GM18502 (cell line): ENCODE results near the gene JCAD.
"Not testable (repeated sequence)": the region's sequence is repeated elsewhere in the genome, so short reads cannot be mapped to it uniquely, and the experiment has no call there.

Experiments
- ATAC-seq: cut with Tn5 transposase; IDR thresholded peaks from one replicate; pipeline ENCODE4 v1.9.1; 2021; ENCODE audit warnings: mild to moderate bottlenecking; ENCODE audit not compliant: unreplicated experiment, poor library complexity

Gene JCAD

GRCh38 chr10:29998142-29998808 lies 61.1 kb downstream of the JCAD start:
- peak; percentile 79 for ATAC-seq

- no peak for ATAC-seq
These were observed 64.6 kb downstream of the JCAD start for GRCh38 chr10:29994811-29995210.

- no peak for ATAC-seq
These were observed 66.0 kb downstream of the JCAD start for GRCh38 chr10:29993319-29993915.

GRCh38 chr10:29992914-29993313 lies 66.5 kb downstream of the JCAD start:
- ATAC-seq = no peak

- ATAC-seq = no peak
These were observed 68.0 kb downstream of the JCAD start for GRCh38 chr10:29991382-29991781.

- ATAC-seq = no peak
These were observed 71.9 kb downstream of the JCAD start for GRCh38 chr10:29987471-29987870.

GRCh38 chr10:29982997-29983648 lies 76.3 kb downstream of the JCAD start:
- ATAC-seq = no peak

- no peak for ATAC-seq
These were observed 77.9 kb downstream of the JCAD start for GRCh38 chr10:29981510-29981909.

GRCh38 chr10:29980084-29980483 lies 79.3 kb downstream of the JCAD start:
- no peak for ATAC-seq

- not testable (repeated sequence) for ATAC-seq
These were observed 80.0 kb downstream of the JCAD start for GRCh38 chr10:29979421-29979779.

- no peak for ATAC-seq
These were observed 82.2 kb downstream of the JCAD start for GRCh38 chr10:29977171-29977570.

- no peak for ATAC-seq
These were observed 83.3 kb downstream of the JCAD start for GRCh38 chr10:29976134-29976533.

- ATAC-seq = no peak
These were observed 84.6 kb downstream of the JCAD start for GRCh38 chr10:29974773-29975172.

- no peak for ATAC-seq
These were observed 85.5 kb downstream of the JCAD start for GRCh38 chr10:29973921-29974320.

GRCh38 chr10:29970576-29970975 lies 88.8 kb downstream of the JCAD start:
- no peak for ATAC-seq

GRCh38 chr10:29970012-29970396 lies 89.4 kb downstream of the JCAD start:
- ATAC-seq = no peak

- ATAC-seq = no peak
These were observed 90.0 kb downstream of the JCAD start for GRCh38 chr10:29969255-29970011.

GRCh38 chr10:29968585-29968984 lies 90.8 kb downstream of the JCAD start:
- ATAC-seq = no peak

GRCh38 chr10:29966269-29966668 lies 93.1 kb downstream of the JCAD start:
- ATAC-seq = no peak
